Measurements from ENCODE around the gene CLEC4G.
"Not testable (repeated sequence)": the region's sequence is repeated elsewhere in the genome, so short reads cannot be mapped to it uniquely, and the experiment has no call there.

Gene CLEC4G, protein sequence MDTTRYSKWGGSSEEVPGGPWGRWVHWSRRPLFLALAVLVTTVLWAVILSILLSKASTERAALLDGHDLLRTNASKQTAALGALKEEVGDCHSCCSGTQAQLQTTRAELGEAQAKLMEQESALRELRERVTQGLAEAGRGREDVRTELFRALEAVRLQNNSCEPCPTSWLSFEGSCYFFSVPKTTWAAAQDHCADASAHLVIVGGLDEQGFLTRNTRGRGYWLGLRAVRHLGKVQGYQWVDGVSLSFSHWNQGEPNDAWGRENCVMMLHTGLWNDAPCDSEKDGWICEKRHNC

DNA sequence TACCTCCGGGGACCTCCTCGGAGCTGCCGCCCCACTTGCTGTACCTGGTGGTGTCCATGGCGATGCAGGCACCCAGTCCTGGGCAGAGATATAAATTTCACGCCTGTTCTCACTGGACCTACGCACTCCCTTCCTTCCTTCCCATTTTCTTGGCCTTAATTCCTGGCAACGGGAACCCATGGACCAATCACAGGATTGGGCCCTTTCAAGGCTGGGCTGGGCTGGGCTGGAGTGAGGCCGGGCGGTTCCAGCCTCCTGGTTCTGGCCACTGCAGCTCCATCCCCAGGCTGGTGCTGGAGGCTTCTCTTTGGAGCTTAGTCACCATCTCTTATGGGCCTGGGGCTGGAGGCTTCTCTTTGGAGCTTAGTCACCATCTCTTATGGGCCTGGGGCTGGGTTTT, at the start of gene CLEC4G:
Gene CLEC4G (minus strand): TSS at position 66 of the 400 bp plus-strand sequence. CDS start 8 bp downstream, at position 58.
- no peak for DNase-seq (ENCODE audit: low read depth)

DNA sequence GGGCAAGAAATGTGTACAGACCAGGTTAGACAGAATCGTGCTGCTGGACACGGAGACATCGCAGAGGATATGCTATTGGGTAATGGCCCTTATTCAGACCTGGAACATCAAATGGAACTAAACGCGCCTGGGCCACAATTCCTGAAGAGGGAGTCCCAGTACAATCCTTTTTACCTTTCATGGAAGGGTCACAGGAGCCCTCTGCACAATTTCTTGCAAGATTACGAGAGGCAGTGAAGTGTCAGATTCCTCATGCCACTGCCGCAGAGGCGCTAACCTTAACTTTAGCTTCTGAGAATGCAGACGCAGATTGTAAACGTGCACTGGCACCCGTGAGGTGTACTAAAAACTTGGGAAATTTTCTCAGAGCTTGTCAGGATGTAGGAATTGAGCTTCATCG, 49.2 kb upstream of the CLEC4G start:
- no peak for DNase-seq (ENCODE audit: low read depth)

DNA sequence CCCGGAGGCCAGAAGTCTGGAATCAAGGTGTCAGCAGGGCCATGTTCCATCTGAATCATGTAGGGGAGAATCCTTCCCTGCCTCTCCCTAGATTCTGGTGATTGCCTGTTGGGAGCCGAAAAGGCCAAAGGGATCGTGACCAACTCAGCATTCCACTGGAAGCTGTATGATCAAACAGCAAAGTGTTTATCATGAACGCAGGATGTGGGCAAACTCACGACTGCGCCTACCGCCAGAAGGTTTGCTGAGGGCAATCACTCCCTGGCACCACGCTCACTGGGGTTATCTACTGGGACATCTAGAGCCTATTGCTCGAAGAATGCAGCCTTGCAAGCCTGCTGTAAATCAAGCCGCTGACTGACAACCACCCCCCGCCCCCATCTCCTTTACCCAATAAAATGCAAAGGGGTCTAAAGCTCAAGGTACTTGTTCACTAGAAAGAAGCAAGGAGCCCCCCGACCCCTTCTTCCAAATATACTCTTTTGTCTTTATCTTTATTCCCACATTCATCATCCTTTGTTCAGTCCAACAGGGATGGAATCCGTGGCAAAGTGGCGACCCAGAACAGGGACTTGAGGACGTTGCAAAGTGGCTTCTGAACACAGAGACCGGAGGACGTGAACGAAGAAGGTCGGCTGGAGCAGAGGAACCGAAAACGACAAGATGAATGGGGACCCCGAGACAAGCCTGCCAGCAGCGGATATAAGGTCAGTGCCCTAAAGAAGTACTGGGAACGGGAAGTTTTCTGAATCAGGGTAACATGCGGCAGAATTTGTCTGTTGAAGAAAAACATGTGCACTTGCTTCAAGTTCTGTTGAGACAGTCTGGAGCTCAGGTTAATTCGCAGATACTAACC, 47.9 kb upstream of the CLEC4G start:
- no peak for DNase-seq (ENCODE audit: low read depth)

DNA sequence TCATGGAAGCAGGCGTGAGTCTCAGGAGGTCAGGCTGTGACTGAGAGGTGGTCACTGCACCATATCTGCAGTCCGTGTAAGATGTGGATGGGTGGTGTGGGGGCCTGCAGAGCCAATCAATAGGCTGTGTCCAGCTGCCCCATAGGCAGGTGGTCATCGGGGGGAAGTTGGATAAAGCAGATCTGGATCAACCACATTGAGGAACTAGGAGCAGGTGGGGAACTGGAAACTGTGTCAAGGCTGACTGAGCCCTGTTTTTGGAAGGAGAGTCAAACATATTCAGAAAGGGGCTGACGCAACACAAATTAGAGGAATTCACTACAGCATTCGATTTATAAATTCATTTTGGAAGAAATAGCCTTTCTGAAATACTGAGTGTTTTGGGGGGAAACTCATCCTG, 46.2 kb upstream of the CLEC4G start:
- DNase-seq (ENCODE audit: low read depth) = no peak

DNA sequence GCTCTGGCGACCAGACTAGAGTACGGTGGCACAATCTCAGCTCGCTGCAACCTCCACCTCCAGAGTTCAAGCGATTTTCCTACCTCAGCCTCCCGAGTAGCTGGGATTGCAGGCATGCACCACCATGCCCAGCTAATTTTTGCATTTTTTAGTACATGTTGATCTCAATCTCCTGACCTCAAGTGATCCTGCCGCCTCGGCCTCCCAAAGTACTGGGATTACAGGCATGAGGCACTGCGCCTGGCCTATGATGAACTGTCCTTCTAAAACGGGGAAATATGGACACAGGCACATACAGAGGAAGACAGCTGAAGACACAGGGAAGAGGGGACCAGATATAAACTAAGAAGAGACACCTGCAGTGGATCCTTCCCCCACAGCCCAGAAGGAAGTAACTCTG, 43.9 kb upstream of the CLEC4G start:
- DNase-seq (ENCODE audit: low read depth) = no peak

DNA sequence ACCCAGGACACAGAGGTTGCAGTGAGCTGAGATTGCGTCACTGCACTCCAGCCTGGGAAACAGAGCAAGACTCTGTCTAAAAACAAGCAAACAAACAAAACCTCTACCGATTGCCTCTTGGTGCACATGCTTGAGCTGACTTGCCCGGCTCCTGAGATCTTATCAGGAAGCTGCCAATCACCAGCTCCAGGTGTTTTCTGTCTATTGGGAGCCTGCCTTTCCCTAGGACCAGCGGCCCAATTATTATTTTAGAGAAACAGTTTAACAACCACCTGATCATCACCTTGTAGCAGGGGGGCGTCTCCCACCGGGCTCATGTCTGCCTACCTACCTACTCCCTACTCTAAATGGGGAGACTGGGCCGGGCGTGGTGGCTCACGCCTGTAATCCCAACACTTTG, 41.9 kb upstream of the CLEC4G start:
- no peak for DNase-seq (ENCODE audit: low read depth)

DNA sequence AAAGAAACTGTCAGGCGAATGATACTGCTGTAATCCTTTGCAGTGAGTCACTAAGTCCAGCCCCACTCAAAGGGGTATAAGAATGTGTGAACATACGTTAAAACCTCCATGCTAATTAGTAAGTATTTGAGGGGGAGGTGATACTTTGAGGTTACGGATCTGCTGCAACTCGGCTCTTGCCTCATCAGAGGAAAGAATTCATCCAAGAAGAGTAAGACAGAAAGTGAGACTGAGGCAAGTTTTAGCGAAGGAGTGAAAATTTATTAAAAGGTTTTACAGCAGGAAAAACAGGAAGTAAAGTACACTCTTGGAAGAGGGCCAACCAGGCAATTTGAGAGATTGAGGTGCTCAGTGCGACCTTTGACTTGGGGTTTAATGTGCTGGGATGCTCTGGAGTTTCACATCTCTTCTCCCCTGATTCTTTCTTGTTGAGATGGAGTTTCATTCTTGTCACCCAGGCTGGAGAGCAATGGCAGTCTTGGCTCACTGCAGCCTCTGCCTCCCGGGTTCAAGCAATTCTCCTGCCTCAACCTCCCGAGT, 40.9 kb upstream of the CLEC4G start:
- no peak for DNase-seq (ENCODE audit: low read depth)

DNA sequence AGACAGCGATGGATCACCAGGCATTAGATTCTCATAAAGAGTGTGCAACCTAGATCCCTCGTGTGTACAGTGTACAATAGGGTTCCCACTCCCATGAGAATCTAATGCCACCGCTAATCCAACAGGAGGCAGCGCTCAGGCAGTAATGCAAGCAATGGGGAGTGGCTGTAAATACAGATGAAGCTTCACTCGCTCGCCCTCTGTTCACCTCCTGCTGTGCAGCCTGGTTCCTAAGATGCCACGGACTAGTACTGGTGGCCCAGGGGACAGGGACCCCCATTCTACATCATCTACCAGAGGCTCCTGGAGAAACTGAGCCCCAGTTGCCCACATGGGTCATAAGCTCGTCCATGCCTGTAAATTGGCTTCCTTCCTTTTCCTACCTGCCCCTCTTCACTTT, 39.2 kb upstream of the CLEC4G start:
- no peak for DNase-seq (ENCODE audit: low read depth)

DNA sequence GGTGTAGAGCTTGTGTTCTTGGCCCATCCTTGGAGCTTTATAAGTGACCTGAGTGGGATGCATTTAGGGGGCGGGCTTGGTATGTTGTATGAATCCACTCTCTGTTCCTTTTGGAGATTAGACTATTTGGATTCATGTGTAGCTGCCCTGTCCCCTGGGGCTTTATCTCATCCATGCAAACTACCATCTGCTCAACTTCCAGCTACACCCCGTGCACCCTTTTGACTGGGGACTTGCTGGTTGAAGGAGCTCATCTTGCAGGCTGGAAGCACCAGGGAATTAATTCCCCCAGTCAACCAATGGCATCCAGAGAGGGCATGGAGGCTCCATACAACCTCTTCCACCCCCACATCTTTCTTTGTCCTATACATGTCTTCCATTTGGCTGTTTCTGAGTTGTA, 37.3 kb upstream of the CLEC4G start:
- no peak for DNase-seq (ENCODE audit: low read depth)

DNA sequence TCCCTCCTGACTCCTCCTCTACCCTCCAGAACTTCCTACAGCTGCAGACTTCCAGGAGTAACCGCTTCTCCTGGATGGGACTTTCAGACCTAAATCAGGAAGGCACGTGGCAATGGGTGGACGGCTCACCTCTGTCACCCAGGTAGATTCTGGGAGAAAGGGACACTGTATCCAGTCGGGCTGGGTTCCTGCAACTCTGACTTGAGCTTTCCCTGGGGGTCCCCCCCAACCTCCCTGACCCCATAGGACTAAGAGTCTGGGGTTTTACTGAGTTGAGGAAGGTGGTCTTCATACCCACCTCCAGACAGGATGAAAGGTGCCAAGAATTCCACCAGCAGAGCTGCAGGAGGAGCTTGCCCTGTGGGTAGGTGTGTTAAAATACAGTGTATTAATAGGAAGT, 35.6 kb upstream of the CLEC4G start:
- no peak for DNase-seq (ENCODE audit: low read depth)

DNA sequence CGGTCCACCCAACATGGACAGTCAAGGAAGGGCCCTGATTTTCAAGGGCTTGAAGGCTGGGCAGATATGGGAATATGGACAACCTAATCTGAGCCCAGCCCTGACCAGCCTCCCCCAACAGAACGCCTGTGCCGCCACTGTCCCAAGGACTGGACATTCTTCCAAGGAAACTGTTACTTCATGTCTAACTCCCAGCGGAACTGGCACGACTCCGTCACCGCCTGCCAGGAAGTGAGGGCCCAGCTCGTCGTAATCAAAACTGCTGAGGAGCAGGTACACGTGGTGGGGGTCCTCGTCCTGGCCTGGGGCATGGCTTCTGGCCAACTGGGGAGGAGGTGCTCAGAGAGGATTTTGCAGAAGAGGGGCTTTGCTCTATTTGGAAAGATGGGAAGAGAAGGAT, 34.6 kb upstream of the CLEC4G start:
- DNase-seq (ENCODE audit: low read depth) = no peak

DNA sequence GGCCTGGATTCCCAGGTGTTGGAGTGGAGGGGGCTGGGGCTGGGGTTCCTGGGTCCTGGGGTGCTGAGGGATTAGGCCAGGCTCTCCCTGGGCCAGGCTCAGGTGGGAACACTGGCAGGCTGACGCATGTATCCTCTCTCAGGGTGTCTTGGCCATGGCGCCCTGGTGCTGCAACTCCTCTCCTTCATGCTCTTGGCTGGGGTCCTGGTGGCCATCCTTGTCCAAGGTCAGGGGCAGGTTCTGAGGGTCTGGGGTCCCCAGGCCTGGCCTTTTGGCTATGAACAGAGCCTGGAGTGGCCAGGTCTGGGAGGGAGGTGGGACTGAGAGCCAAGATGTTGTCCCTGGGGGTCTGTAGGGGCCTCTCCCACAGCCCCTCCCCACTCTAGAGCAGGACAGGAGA, 33.1 kb upstream of the CLEC4G start:
- DNase-seq (ENCODE audit: low read depth) = not testable (repeated sequence)

DNA sequence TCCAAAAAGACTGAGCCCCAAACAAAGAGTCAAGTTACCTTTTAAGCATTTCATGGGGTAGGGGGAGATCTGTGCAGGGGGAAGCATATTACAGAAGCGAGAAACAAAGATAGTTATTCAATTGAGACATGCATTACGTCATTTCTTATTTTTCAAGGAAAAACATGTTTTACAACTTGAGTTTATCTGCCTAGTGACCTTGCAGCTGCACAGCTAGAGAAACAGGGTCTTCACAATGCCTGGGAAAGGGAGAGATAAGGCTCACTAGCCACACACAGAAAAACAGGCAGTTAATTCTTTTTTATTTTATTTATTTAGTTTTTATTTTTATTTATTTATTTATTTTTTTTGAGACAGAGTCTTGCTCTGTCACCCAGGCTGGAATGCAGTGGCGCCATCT, 32.2 kb upstream of the CLEC4G start:
- not testable (repeated sequence) for DNase-seq (ENCODE audit: low read depth)

DNA sequence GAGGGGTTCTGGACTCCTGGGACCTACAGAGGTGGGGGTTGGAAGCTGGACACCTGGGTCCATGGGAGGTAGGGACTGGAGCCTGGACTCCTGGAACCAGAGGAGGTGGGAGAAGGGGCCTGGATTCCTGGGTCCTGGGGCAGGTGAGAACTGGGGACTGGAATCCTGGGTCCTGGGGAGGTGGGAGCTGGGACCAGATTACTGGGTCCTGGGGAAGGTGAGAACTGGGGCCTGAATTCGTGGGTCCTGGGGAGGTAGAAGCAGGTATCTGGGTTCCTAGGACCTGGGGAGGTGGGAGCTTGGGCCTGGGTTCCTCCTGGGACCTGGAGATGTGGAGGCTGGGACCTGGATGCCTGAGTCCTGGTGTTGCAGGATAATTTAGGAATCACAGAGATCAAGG, 31.8 kb upstream of the CLEC4G start:
- DNase-seq (ENCODE audit: low read depth) = no peak

DNA sequence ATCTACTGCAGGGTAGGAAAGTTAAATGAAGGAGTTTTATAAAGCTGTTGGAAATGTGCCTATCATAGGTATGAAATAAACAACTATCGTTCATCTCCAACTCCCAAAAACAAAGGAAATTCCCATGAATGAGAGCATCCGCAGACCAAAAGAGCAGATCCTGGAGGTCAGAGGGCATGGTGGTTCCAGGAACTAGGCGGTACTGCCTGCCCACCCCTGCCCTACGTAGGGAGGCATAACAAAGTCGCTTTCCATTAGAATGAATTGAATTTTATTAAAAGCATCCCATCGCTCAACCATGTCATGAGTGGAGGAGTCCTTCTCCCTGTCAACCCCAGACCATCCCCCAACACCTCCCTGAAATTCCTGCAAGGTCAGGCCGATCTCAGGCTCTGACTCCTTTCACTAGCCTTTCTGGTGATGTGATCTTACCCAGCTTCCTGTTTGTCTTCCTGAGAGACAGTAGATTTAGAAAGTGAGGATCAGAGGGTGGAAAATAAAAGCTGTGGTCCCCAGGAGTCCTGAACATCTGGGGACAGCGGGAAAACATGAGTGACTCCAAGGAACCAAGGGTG, 30.9 kb upstream of the CLEC4G start, which contains the start of gene CLEC4M:
Gene CLEC4M (plus strand): TSS at position 525 of the 575 bp plus-strand sequence. CDS start 24 bp downstream, at position 549.
- no peak for DNase-seq (ENCODE audit: low read depth)

DNA sequence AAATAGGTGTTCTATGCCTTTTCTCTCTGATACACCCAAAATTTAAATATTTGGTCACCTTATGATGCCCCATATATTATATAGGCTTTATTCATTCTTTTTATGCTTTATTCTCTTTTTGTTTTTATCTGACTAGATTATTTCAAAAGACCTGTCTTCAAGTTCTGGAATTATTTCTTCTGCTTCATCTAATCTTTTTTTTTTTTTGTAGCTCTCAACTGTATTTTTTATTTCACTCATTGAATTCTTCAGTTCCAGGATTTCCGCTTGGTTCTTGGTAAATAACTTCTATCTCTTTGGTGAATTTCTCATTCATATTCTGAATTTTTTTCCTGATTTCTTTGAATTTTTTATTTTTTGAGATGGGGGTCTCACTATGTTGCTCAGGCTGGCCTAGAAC, 27.2 kb upstream of the CLEC4G start:
- no peak for DNase-seq (ENCODE audit: low read depth)

DNA sequence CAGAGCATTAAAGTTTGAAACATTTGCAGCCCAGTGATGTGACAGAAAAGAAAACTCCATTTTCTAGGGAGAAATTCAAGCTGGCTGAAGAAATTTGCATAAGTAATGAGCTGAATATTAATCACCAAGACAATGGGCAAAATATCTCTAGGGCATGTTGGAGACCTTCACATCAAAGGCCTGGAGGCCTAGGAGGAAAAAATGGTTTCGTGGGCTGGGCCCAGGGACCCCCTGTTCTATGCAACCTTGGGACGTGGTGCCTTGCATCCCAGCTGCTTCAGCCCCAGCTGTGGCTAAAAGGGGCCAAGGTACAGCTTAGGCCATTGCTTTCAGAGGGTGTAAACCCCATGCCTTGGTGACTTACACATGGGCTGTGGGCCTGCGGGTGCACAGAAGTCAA, 25.4 kb upstream of the CLEC4G start:
- DNase-seq (ENCODE audit: low read depth) = no peak

DNA sequence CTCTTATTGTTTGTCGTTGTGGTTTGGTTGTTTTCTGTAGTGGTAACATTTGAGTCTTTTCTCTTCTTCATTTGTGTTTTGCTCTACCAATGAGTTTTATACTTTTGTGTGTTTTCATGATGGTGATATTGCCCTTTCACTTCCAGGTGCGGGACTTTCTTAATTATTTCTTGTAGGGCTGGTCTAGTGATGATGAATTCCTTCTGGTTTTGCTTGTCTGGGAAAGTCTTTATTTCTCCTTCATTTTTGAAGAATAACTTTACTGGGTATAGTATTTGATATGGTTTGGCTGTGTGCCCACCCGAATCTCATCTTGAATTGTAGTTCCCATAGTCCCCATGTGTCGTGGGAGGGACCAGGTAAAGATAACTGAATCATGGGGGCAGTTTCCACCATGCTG, 24.3 kb upstream of the CLEC4G start:
- DNase-seq (ENCODE audit: low read depth) = no peak

DNA sequence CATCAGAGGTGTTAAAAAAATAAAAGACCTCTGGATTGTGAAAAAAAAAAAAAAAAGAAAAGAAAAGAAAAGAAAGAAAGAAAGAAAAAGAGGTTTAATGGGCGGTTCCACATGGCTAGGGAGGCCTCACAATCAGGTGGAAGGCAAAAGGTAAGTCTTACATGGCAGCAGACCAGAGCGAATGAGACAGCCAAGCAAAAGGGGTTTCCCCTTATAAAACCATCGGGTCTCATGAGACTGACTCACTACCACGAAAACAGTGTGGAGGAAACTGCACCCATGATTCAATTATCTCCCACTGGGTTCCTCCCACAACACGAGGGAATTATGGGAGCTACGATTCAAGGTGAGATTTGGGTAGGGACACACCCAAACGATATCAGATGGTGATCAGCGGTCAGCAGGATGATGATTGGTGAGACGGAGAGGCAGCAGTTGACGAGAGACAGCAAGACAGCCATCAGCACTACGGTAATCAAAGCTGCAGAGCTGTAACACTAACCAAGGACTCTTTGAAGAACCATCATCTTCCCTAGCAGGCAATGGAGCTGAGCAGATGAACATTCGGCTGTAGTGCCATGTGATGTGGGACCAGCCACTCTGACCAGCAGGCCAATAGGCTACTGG, 19.4 kb upstream of the CLEC4G start:
- no peak for DNase-seq (ENCODE audit: low read depth)

DNA sequence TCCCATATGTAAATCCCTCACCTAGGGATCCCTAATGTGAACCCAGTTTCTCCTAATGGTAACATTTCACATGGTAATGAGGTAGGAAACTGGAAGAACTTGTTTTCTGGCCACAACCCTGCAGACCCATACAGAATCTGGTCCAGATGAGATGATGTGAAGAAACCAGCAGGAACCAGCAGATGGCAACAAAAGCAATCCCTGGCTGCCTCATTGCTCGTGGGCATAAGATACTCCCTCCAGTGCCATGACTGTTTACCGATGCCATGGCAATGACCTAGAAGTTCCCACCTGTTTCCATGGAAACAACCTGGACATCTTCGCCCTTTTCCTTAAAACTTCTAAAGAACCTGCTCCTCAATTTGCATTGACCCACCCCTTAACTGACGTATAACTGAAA, 16.8 kb upstream of the CLEC4G start:
- no peak for DNase-seq (ENCODE audit: low read depth)

DNA sequence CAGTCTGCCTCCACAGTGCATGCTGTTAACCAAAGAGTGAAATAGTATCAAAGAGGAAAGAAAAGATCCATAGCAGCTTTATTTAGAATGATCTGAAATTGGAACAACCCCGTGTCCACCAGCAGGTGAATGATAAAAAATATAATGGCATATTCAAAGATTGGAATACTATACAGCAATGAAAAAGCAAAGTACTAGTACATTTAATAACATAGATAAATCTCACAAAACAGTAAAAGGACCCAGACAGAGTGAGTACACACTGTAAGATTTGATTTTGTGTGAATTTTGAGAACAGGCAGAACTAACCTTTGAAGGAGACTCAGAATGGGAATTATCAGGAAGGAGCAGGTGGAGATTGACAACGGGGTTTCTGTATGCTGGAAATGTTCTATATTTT, 16.3 kb upstream of the CLEC4G start:
- DNase-seq (ENCODE audit: low read depth) = no peak

All from activated T-cell treated with anti-CD3 and anti-CD28 coated beads for 1 hour (primary cell).